ENCODE measurements around the gene REPS2. TPM values are rescaled to one million over a fixed set of nuclear protein-coding genes. Genes with fewer than 3 reads are reported as not detected.

Gene REPS2
- total and polyA plus RNA-seq, 9 of the 15 experiments (the other 6 are each of a cell fraction or from before 2014, with no cell fraction given) = 0.01 to 0.07 (median 0.01) TPM; not detected in 3

GRCh38 chrX:16897445-16897844, 49.0 kb upstream of the REPS2 start:
- no peaks in the 10 kb centered on the region for H3K9me1 ChIP-seq (ENCODE audit: control insufficient read depth, insufficient read depth, low read length)
- no peaks in the 10 kb centered on the region for H3K36me3 ChIP-seq (ENCODE audit: control insufficient read depth, insufficient read depth, low read length)
- TF ChIP-seq POLR2A (conservative IDR thresholded peaks at IDR 0.05) (no peak), TCF7 (IDR thresholded peaks at IDR 0.05; ENCODE audit: borderline replicate concordance) (no peak), MNT (conservative IDR thresholded peaks at IDR 0.05) (no peak), ZSCAN32 (CRISPR knock-in tag; IDR thresholded peaks at IDR 0.05) (no peak), SOX6 (IDR thresholded peaks at IDR 0.05) (no peak), BRF1 (IDR thresholded peaks at IDR 0.05; ENCODE audit: borderline replicate concordance, extremely low read depth, insufficient read length) (no peak), CXXC5 (CRISPR knock-in tag; IDR thresholded peaks at IDR 0.05) (no peak), ZNF224 (CRISPR knock-in tag; IDR thresholded peaks at IDR 0.05) (no peak), RBM39 (optimal IDR thresholded peaks at IDR 0.05; ENCODE audit: low read depth, low read length) (no peak), ADNP (tag; IDR thresholded peaks at IDR 0.05) (no peak), SUPT5H (IDR thresholded peaks at IDR 0.05) (no peak), CEBPB (tag; IDR thresholded peaks at IDR 0.05) (no peak), YY1 (IDR thresholded peaks at IDR 0.05; ENCODE audit: borderline replicate concordance in 1 of 3, control insufficient read depth in 1 of 3, extremely low read depth in 1 of 3, insufficient read depth in 3 of 3, insufficient read length in 1 of 3, insufficient replicate concordance in 2 of 3, low read depth in 1 of 3, low read length in 2 of 3) (no peak), ILK (tag; IDR thresholded peaks at IDR 0.05; ENCODE audit: borderline replicate concordance, low read depth) (no peak), TFAP4 (CRISPR knock-in tag; IDR thresholded peaks at IDR 0.05; ENCODE audit: borderline replicate concordance) (no peak), SMARCE1 (IDR thresholded peaks at IDR 0.05) (no peak)
- FAIRE-seq (no peak), DNase-seq (ENCODE audit: extremely low read depth in 1 of 4, low spot score in 3 of 4) (no peak), ATAC-seq (no peak)
- no peaks in the 10 kb centered on the region for H3K79me2 ChIP-seq (ENCODE audit: control insufficient read depth, insufficient read depth, low read length)
- no peaks in the 10 kb centered on the region; the same call in 1 of the 2 replicates for H4K20me1 ChIP-seq (replicated peaks; ENCODE audit: control insufficient read depth, insufficient read depth, low read length)
- intact Hi-C loops (cut with micrococcal nuclease) = no loop called here
- no peak overlapping the region for H3K27ac ChIP-seq (ENCODE audit: extremely low read depth, low read depth, low read length)
- 0% methylated on average over 2 of the region's 2 CpGs for whole genome bisulfite sequencing (ENCODE audit: insufficient coverage, low coverage, missing lambda C conversion rate)
- no peaks in the 10 kb centered on the region for H3K9me3 ChIP-seq (replicated peaks; ENCODE audit: control insufficient read depth, insufficient read depth, low read depth, low read length)
- no peaks in the 10 kb centered on the region; a peak in 1 of 5 replicates for H3K4me1 ChIP-seq (replicated peaks in 1 of 2; ENCODE audit: control insufficient read depth in 2 of 2, insufficient read depth in 2 of 2, low read length in 2 of 2)
- no peak overlapping the region for H2AFZ ChIP-seq (ENCODE audit: low read depth, low read length)
- POLR2A ChIA-PET = interaction anchor here (1.4 kb wide), 1 partner anchor 58 kb away, joined by 3 read pairs; no protein-coding TSS in a partner anchor
- no peak overlapping the region for H3K4me3 ChIP-seq
- in situ Hi-C loops (cut with MboI) = no loop called here
- H3K4me2 ChIP-seq (ENCODE audit: insufficient read depth, low read length) = no peak overlapping the region
- no TSS peak for BruUV-seq (replicated peaks)
- no peak overlapping the region for H3K9ac ChIP-seq (ENCODE audit: insufficient read depth in 1 of 2, low read depth in 2 of 2, low read length in 2 of 2)
- CTCF ChIA-PET (ENCODE audit: low intra/inter-chr PET ratio) = no interaction called here
- H3K27me3 ChIP-seq (ENCODE audit: control insufficient read depth in 2 of 2, insufficient read depth in 2 of 2, low read length in 2 of 2) = peaks cover 12 to 18% of the 10 kb centered on the region in 2 experiments
